Endothelial cell (in vitro differentiated cells): ENCODE measurements around the gene CLUH. TPM values are rescaled to one million over a fixed set of nuclear protein-coding genes. Genes with fewer than 3 reads are reported as not detected.

Experiments used
- DNase-seq: peaks from one replicate; pipeline ENCODE4 v3.0.0; 2021; ENCODE audit warnings: low spot score
- H3K27ac Mint-ChIP-seq: one replicate; pipeline ENCODE4 v1.8.0; 2021; ENCODE audit warnings: mixed read lengths, inconsistent platforms; ENCODE audit not compliant: unreplicated experiment
- H3K27me3 Mint-ChIP-seq: one replicate; pipeline ENCODE4 v1.8.0; 2021; ENCODE audit warnings: mild to moderate bottlenecking, moderate library complexity, mixed read lengths, inconsistent platforms; ENCODE audit not compliant: unreplicated experiment
- H3K36me3 Mint-ChIP-seq: one replicate; pipeline ENCODE4 v1.8.0; 2021; ENCODE audit warnings: mild to moderate bottlenecking, low read depth, mixed read lengths, inconsistent platforms; ENCODE audit not compliant: unreplicated experiment
- H3K4me1 Mint-ChIP-seq: one replicate; pipeline ENCODE4 v1.8.0; 2021; ENCODE audit warnings: mild to moderate bottlenecking, mixed read lengths, inconsistent platforms; ENCODE audit not compliant: unreplicated experiment
- H3K4me3 Mint-ChIP-seq: one replicate; pipeline ENCODE4 v1.8.0; 2021; ENCODE audit warnings: mild to moderate bottlenecking, mixed read lengths, inconsistent platforms; ENCODE audit not compliant: unreplicated experiment
- H3K9me3 Mint-ChIP-seq: one replicate; pipeline ENCODE4 v1.8.0; 2021; ENCODE audit warnings: mixed read lengths, inconsistent platforms; ENCODE audit not compliant: unreplicated experiment
- CTCF ChIP-seq: fragments of 200-600 bp; sonication (generic); IDR thresholded peaks from one replicate; pipeline ENCODE4 v1.5.0; 2021; ENCODE audit warnings: antibody characterized with exemption; ENCODE audit not compliant: unreplicated experiment
- total RNA-seq: library from RNA; stranded (reverse); fragmentation: NEBNext Ultra II Directional; extraction: Animal tissue kit (Norgen Biotek cat#: 25700); gene quantifications from one replicate; pipeline ENCODE4 v1.2.1, GENCODE V29; 2021; ENCODE audit not compliant: unreplicated experiment

CLUH gene
- total RNA-seq, 1 donor from 2014 or later: 45.9 TPM

- no peak for DNase-seq
- Mint-ChIP-seq H3K4me3 (no peak overlapping the region), H3K27ac (no peak overlapping the region), H3K27me3 (peaks cover 6% of the 10 kb centered on the region), H3K9me3 (no peaks in the 10 kb centered on the region), H3K36me3 (no peaks in the 10 kb centered on the region), H3K4me1 (no peaks in the 10 kb centered on the region)
- no peak for TF ChIP-seq CTCF
These were observed 25.4 kb upstream of the CLUH start for GRCh38 chr17:2736956-2737355.

- H3K4me3 Mint-ChIP-seq: no peak overlapping the region
- H3K9me3 Mint-ChIP-seq: no peaks in the 10 kb centered on the region
- H3K27me3 Mint-ChIP-seq: peaks cover 6% of the 10 kb centered on the region
- no peak overlapping the region for H3K27ac Mint-ChIP-seq
- no peak for TF ChIP-seq CTCF
- no peaks in the 10 kb centered on the region for H3K4me1 Mint-ChIP-seq
- no peak for DNase-seq
- H3K36me3 Mint-ChIP-seq: no peaks in the 10 kb centered on the region
These were observed 24.3 kb upstream of the CLUH start for GRCh38 chr17:2735896-2736295.

DNA sequence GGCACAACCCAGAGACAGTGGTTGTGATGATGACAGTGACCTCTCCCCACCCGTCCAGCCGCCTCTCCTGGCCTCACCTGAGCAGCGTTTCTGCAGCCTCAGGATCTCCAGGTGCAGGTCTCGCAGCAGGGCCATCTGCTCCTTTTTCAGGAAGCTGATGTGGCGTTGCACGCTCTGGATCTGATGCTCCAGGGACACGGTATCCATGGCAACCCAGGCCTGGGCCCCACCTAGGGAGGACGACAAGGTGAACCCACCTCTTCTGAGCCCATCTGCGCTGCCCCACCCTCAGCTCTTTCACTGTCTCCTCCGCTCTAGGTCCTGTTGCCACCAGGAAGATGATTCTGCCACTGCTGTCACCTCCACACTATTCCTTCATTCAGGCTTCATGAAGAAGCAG lies 23.4 kb upstream of the CLUH start:
- no peak for TF ChIP-seq CTCF
- DNase-seq: no peak
- Mint-ChIP-seq H3K27me3 (peaks cover 9% of the 10 kb centered on the region), H3K27ac (no peak overlapping the region), H3K36me3 (no peaks in the 10 kb centered on the region), H3K4me3 (no peak overlapping the region), H3K9me3 (no peaks in the 10 kb centered on the region), H3K4me1 (no peaks in the 10 kb centered on the region)

DNA sequence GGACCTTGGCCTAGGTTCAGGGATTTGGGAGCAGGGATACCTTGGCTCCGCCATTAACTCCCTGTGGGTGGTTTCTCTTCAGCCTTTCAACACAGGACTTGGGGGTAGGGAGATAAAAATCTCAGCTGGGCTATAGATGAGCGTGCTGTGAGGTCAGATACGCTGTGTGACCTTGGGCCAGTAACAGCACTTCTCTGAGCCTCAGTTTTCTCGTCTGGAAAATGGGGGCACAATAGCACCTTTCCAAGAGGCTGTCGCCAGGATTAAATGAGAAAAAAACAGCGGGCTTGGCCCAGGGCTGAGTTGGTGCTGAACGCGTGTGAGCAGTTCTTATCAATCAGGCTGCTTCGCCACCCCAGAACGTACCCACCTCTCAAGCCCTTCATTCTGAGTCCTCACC lies 20.2 kb upstream of the CLUH start:
- no peak for TF ChIP-seq CTCF
- Mint-ChIP-seq H3K27me3 (peaks cover 7% of the 10 kb centered on the region), H3K36me3 (no peaks in the 10 kb centered on the region), H3K4me3 (no peak overlapping the region), H3K27ac (no peak overlapping the region), H3K9me3 (no peaks in the 10 kb centered on the region), H3K4me1 (no peaks in the 10 kb centered on the region)
- DNase-seq: no peak

DNA sequence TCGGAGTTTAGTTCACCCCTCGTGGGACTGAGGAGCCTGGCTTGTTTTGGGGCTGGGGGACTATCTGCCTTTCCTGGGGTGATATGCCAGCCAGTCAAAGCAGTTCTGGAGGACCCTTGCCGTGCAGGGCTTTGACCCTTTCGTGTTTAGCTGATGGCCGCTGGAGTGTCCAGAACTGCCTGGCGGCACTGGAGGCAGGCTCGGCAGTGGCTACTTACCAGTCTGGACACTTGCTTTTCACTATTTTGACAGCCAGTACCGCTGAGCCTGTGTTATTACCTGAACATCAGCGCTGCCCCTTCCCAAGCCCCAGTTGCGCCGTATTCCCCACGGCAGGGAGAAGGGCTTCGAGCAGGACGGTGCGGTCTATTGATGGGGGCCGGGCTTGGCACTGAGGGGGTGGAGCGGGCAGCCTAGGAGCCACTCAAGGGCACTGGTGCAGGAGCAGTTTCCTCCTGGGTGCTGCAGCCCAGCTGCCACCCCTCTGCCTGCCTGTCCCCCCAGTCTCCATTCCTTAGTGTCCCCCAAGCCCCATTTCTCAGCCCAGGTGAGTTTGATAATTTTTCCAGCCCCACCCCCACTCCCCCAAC lies 19.3 kb upstream of the CLUH start:
- Mint-ChIP-seq H3K4me1 (no peaks in the 10 kb centered on the region), H3K27me3 (peaks cover 7% of the 10 kb centered on the region), H3K27ac (no peak overlapping the region), H3K9me3 (no peaks in the 10 kb centered on the region), H3K36me3 (no peaks in the 10 kb centered on the region), H3K4me3 (no peak overlapping the region)
- DNase-seq: no peak
- TF ChIP-seq CTCF: no peak
